ENCODE measurements around the gene CLMP. TPM values are rescaled to one million over a fixed set of nuclear protein-coding genes. Genes with fewer than 3 reads are reported as not detected.

CLMP gene
- total RNA-seq, 1 experiment from 2014 or later = not detected

DNA sequence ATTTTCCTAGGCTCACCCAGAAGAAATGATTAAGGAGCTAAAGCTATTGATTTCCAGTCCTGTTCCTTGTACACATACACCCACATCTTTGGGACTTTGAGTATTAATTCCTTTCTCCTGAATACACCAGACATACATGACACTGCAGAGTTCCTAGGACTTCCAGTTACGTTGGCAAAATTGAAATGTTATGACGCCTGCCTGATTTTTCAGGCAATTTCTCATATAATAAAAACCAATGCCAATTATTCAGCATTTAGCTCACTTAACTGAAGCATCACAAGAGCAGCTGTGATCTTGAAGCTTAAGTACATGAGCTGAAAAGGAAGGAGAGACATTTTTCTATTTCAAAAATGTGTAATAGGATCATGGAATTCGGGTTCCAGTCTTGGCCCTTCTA, 4.5 kb downstream of the CLMP start:
- DNase-seq (ENCODE audit: low spot score) = no peak

DNA sequence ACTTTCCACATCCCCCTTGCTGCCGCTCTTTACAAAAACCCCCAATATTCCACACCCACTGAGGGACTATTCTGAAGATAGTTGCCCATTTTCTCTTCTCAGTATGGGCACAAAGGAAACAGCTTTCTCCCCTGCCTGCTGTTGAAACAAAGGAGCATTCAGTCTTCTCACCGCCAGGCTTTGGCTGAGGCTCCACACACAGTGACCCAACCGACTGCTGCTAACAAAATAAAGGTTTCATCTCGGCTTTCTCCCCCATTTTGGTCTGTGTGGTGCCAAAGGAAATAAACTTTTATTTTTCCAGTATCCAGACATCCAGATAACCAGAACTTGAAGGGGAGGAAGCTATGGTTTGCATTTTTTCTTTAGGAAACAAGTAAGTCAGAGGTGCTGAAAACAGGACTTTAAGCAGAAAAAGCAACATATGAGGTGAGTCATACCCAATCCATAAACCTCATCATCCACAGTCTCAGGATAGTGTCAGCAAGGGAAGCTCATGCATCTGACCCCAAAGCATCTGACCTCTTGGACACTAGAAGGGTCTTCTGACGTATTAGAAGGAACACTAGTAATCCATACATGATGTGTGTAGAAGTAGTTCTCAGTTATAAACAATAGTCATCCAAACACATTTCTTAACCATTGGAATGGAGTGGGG, 6.4 kb downstream of the CLMP start:
- DNase-seq (ENCODE audit: low spot score) = no peak

DNA sequence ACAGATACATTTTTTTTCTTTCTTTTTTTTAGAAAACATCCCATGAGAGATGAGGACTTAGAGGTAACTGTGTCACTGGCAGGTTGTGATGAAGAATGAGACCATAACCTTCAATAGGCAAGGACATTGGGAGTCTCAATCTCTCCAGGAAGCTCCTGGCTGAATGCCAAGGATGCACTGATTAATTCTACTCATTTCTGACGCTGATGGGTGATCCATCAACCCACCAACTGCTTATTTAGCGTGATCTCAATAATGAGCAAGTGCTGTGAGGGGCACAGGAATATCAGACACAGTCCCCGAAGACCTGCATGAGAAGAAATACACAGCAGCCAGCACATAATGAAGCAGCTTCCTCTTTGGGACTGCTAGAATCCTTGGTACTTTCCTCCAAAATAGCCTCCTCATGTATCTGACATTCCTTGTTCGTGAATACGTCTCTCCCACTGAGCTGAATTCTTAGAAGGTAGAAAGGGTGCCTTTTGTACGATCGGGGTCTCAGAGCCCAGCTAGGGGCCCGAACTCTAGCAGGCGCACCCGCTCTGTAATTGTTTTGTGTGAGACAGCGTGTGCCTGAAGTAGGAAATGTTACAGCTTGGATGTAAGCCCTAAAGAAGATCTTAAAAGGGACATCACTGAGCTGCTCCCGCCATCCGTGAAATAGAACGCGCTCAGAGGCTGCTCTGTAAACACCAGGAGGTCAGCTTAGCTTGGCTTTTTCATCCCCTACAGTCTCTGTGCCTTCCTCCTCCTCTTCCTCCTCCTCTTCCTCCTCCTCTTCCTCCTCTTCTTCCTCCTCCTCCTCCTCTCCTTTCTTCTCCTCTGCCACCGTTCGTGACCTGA, 7.2 kb downstream of the CLMP start:
- no peak for DNase-seq (ENCODE audit: low spot score)

DNA sequence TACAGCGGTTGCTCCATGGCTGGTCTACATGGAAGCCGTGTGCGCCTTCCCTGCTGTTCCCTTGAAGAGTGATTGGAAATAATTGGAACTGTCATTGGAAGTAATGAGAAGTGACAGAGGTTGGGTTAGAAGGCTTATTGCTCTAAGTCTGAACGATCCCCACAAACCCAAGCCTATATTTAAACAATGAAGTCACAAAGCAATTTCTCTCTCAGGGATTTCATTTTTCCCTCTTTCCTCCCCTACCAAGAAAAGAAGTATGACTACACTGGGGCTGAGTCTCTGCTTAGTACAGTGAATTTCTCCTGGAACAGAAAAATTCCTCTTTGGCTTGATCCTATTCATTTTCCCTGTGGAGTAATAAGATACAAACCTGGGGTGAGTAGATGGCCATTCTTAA, 7.8 kb downstream of the CLMP start:
- no peak for DNase-seq (ENCODE audit: low spot score)

DNA sequence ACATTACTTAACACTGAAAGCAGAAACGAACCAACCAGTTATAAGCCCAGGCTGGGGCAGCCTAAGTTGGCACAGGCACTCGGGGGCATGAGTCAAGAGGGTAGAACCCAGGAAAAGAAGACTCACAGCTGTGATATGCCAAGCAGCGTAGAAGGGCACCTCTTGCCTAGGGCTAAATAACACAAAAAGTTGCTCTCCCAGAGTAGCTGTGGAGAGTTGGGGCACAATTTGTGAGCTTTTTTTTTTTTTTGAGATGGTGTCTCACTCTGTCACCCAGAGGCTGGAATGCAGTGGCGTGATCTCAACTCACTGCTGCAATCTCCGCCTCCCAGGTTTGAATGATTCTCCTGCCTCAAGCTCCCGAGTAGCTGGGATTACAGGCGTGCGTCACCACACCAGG, 8.8 kb downstream of the CLMP start:
- DNase-seq (ENCODE audit: low spot score) = no peak

DNA sequence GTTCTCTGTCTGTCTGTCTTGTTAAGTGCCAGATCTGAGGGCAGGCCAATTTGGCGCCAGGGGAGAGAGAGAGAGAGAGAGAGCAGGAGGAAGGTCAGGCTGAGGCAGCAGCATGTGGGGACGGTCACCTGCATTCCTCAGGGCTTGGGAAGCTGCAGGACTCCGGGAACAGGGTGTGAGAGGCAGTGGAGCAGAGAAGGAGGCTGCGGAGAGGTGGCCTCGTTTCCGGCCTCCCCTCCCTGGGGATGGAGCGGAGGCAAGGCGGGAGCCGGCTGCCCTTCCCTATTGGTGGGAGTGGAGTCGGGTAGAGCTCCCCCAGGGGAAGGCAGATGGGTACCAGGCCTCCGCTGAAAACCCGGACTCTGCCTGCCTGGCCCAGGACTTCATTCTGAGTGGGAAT, 9.7 kb downstream of the CLMP start:
- DNase-seq (ENCODE audit: low spot score) = no peak

DNA sequence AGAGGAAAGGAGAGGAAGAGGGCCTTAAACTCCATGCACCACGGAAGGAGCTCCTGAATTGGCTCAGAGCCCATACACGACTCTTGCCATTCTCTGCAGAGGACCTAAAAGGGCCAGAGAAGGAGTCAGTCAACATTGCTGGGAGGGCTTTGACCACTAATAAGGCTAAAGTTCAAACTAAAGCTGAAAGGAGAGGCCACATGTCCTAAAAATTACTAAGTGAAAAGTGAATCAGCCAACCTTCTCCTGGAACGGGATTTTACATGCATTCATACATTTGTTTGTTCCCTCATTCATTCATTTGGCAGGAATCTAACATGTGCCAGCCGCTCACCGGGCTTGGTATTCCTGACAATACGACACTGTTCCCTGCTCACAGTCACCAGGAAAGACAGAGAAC, 10.5 kb downstream of the CLMP start:
- no peak for DNase-seq (ENCODE audit: low spot score)

DNA sequence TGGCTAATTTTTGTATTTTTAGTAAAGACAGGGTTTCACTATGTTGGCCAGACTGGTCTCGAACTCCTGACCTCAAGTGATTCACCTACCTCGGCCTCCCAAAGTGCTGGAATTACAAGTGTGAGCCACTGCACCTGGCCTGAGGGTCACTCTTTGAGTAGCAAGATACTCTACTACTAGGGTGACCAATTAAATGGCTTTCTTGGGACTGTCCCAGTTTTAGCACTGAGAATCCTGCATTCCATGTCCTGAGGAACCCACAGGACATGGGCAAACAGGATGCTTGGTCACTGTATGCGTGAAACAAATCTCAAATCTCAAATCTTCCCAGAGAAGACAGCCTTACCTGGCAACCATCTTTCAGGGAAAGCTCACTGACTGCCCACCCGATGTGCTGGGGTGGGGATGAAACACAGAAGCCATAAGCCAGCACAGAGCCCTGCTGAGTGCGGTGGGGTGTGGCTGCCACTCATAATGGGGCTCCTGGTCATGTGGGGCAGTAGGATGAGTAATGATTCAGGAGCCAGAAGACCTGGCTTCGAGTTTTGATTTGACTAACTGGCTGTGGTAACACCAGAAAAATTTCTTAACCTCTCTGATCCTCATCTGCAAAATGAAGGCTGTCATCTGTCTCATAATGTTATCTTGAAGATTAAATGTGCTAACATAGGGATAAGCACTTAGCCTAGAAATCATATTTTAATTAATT, 11.5 kb downstream of the CLMP start:
- no peak for DNase-seq (ENCODE audit: low spot score)

DNA sequence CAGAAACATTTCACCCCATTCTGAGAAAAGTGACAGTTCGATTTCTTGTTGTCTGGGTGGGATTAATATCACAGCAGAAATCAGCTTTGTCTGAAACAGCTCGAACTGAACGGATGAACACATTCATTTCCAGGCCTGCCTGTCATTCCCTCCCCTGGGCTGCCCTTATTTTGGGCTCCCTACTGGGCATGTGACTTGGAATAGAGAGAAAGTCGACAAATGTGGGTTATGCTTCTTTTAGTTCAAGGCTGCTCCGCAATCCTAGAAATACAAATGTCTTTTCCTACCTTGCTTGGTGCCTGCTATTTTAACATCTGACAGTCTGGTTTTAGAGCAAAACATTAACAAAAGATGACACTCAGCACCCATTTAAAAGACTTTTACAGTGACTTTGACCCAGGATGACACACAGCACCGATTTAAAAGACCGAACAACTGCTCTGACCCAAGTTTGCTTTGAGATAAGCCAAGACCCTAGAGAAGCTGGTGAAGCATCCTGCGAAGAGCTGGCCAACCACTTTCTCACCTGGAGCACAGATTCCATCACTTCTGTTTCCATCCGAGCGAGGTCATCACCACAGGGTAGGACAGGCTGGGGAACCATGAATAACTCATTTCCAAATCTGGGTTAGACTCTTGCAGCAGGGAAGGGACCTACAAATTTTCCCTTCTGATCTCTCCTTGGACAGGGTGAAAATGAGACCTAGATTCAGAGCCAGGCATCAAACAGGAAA, 13.1 kb downstream of the CLMP start:
- no peak for DNase-seq (ENCODE audit: low spot score)

DNA sequence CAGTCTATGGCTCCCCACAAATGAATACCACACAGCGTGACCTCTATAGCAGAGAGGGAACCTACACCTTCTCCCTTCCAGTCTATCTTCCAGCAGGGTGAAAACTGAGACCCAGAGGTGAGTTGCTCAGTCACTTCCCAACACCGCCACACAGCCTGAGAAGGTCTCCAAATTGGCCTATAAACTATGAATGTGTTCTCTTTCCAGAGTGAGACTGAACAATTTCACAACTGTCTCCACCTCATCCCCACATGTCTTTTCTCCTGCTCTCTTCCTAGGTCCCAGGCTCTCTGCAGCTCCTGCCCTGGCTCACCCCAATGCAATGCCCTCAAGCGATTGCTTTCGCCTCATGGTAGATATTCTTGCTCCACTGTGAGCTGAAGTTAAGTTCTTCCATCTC, 14.0 kb downstream of the CLMP start:
- DNase-seq (ENCODE audit: low spot score) = no peak

DNA sequence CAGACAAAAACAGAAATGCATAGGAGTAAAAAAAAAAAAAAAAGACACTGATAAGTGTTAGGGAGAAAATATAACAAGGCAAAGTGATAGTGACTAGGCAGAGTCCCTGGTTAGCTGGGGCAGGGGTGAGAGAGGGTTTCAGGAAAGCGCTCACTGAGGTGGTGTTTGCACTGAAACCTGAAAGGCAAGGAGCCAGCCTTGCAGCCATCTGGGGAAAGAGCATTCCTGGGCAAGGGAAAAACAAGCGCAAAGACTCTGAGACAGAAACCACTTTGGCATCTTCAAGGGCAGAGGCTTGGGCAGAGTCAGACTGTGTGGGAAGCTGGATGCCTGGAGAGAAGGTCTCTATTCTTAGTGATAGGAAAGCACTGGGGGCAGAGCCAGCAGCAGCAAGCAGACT, 14.5 kb downstream of the CLMP start:
- no peak for DNase-seq (ENCODE audit: low spot score)

DNA sequence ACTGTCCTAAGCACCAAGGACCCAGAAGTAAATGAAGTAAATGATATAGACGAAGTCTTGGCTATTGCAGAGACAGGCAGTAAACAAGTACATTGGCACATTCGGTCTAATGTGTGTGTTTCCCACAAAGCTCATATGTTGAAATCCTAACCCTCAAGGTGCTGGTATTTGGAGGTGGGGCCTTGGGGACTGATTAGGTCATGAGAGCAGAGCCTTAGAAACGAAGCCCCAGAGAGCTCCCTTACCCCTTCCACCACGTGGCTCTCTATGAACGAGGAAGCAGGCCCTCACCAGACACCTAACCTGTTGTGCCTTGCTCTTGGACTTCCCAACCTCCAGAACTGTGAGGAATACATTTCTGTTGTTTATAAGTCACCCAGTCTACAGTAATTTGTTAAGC, 14.9 kb downstream of the CLMP start:
- DNase-seq (ENCODE audit: low spot score) = no peak

DNA sequence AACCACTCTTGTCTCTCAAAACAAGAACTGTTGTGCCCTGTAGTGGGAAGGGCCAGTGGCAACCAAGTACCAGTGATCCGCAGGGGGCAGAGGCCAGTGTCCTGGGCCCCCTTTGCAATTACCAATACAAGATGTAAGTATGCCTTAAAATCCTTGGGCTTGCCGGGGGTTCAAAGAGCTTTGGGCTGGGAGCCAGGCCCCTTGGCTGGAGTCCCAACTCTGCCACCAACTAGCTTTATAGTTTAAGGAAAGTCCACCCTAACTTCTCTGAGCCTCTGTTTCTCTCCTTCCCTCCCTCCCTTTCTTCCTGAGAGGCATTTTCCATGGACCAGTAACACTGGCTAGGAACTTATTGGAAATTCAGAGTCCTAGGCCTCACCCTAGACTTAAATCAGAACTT, 15.5 kb downstream of the CLMP start:
- DNase-seq (ENCODE audit: low spot score) = no peak

DNA sequence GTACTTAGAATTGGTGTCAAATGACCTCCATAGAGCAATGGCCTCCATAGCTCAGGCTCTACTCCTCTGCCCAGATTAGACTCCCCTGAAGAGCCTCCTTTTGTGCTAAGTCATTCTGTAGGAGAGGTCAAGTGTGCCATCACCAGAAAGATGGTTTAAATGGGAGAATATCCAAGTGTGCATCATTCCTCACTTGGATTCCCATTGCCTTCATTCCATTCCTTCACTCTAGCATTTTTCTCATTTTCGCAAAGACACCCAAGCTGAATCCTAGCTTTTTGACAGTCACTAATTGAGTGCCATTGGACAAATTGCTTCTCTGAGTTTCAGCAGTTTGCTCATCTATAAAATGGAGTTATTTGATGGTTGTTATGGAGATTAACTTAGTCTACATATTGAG, 16.9 kb downstream of the CLMP start:
- no peak for DNase-seq (ENCODE audit: low spot score)

DNA sequence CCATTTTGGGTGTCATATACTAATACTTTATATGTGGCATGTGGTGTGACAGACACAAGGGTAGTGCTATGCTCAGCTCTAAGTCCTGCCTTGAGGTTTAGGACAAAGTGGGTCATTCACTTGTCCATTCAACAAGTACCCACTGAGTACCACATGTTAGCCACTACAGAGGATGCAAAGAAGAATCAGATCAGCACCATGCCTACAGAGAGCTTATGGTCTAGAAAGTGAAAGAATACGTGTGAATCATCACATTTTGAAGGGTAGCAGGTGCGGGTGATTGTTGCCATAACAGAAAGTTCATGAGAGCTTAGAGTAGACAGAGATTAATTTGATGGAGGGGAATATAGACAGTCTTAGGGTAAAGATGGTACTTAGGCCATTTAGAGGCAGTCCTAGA, 18.3 kb downstream of the CLMP start:
- DNase-seq (ENCODE audit: low spot score) = no peak

DNA sequence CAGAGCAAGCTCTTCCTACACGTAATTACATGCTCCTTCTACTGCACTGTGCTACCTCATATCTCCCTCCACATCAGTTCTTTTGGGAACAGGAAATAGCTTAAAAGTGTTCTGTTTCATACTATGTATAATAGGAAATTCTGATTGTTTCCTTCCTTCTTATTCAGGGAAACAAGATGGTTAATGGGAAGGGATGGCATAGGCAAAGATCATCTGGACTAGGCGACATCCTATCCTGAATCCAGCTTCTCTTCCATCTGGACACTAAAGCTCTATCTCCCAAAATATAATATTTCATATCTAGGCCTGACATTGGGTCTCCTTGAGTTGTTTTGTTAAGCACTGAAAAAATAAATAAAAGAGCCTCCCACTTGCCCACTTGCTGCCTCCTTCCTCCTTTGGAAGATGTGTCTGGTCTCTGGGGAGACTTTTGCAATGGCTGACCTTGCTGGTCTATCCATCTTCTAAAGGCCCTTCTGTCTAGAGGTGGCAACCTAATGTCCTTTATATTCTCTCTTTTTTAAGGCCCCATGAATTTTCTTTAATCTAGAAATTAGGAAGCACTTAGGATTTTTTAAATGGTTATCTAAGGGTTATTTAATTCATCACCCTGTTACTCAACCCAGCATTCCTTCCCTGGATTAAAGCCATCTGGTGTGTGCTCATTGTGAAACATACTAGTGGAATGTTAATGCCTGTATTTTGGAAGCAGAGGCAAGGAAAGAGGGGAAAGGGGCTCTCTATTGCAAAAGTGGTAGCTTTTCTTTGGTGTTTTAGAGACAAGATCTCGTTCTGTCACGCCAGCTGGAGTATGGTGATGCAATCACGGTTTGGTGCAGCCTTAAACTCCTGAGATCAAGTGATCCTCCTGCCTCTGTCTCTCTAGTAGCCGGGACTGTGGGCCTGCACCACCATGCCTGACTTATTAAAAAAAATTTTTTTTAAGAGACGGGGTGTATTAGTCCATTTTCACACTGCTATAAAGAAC, 20.6 kb downstream of the CLMP start:
- DNase-seq (ENCODE audit: low spot score) = no peak

DNA sequence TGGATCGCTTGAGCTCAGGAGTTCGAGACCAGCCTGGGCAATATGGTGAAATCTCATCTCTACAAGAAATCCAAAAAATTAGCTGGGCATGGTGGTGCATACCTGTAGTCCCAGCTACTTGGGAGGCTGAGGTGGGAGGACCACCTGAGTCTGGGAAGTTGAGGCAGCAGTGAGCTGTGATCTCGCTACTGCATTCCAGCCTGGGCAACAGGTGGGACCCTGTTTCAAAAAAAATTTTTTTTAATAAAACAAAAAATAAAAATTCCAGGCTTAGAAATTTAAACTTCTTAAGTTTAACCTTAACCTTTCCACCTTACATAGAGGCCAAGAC, 21.2 kb downstream of the CLMP start:
- DNase-seq (ENCODE audit: low spot score) = no peak

DNA sequence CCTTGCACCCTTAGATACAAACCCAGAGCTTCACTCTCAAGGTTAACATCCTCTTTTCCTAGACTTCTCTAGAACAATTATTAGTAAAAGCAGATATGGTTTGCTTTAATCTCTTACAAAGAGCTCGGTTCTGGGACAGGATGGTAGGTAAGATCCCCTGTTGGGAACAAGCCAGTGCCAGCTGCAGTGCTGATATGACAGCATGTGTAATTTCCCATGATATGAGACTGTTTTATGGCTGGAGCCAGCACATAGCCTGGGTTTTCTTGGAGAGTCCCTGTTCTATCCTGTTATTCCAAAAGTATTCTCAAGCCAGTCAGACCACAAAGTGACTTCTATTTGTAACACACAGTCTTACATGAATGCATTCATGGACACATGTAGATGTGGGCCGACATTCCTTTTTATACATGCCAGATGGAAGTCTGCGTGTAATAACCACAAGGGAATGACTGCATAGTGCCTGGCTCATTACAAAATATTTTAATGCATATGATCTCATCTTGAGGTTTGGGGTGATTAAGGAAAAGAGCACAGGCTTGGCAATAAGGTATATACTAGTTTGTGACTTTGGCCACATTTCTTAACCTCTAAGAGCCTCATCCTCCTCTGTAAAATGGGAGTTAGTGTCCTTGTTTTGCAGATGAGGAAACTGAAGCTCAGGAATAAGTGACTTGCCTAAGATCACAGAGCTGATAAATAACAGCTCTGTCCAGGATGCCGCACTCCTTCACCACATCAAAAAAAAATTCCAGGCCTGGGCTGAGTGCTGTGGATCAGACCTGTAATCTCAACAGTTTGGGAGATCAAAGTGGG, 21.8 kb downstream of the CLMP start:
- no peak for DNase-seq (ENCODE audit: low spot score)

DNA sequence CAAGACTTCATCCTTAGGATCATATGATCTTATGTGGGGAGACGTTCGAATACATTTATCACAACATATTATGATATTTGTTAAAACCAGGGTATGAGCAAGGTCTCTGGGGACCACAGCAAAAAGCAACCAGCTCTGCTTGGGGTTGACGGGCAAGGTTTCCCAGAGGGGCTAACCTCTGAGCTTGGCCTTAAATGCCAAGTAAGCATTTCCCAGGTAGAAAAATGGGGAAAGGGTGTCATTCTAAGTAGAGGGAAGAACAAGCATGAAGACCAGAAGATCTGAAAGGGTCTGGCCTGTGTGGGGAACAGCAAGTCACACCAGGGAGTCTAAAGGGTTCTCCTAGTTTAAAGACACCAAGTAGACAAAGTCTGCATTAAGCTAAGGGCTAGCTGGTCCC, 24.1 kb downstream of the CLMP start:
- DNase-seq (ENCODE audit: low spot score) = no peak

DNA sequence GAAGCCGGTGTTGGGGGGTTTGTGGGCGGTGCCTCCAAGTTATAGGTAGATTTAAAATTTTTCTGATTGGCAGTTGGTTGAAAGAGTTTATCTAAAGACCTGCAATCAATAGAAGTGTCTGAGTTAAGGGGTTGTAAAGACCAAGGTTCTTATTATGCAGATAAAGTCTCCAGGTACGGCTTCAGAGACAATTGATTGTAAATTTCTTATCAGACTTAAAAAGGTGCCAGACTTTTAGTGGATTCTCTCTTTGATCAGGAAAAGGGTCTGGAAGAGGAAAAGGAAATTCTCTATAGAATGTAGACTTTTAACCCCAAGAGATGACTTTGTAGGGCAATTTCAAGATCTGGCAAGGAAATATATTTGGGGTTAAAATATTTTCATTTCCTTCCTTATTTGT, 25.2 kb downstream of the CLMP start:
- DNase-seq (ENCODE audit: low spot score) = no peak
